ENCODE data around the gene SMIM11.
"Not testable (repeated sequence)": the region's sequence is repeated elsewhere in the genome, so short reads cannot be mapped to it uniquely, and the experiment has no call there.

Gene SMIM11

DNA sequence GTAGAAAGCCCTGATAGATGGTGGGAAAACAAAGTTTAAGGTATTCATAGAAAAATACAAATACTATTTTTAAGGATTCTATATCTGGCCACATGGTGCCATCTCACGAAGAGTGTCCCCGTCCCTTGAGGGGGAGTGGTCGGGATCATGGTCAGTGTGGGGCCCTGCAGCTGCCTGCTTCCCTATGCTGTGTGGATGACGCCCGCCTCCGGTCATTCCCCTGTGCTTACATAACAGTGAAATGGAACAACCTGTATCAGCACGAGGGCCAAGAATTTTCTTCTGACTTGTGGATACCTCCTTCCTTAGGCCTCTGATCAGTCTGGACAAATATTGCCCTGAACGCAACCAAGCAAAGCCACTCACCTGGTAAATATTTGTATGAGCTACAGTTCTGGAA is 52.0 kb downstream of the SMIM11 start:
- not testable (repeated sequence) for DNase-seq

DNA sequence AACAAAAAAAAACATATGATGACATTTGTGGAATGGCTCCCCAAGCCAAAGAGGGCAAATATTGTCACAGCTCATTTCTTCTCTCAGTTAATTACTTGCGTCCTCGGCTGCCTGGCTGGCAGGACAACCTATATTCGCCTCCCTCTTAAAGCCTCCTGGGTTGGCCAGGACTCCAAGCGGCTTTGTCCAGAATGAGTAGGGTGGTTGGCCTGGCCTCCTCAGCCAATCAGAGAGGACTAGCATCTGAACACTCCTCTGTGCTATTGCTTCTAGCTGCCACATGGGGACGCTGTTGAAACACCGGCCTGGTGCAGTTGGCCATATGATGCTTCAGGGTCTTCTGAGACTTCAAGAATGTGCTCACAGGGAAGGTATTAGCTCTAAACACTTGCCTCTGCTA is 53.1 kb downstream of the SMIM11 start:
- not testable (repeated sequence) for DNase-seq

DNA sequence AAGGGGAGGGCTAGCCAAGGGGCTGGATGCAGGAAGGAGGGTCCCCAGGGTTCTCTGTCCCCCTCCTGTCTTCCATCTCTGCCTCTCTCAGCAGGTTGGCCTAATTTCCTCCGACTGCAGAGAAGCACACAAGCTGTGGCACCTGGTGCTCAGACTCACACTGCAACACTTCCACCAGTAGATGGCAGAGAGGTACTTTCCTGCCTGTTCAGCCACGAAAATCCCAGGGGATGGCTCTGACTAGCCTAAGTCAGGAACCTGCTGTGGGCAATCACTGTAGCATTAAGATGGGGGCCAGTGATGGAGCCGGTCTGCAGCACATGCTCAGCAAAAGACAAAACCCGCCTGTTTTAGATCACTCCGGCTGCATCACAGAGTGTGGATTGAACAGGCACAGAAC is 54.4 kb downstream of the SMIM11 start:
- not testable (repeated sequence) for DNase-seq

All from activated CD8-positive, alpha-beta memory T cell treated with anti-CD3 and anti-CD28 coated beads for 24 hours (primary cell).